Central memory CD4-positive, alpha-beta T cell (primary cell): ENCODE results near the gene NMNAT1.
"Not testable (repeated sequence)": the region's sequence is repeated elsewhere in the genome, so short reads cannot be mapped to it uniquely, and the experiment has no call there.

Source experiments
- DNase-seq: peaks from one replicate; pipeline ENCODE4 v3.0.0; 2022

Gene NMNAT1

GRCh38 chr1:10020678-10021077 is 77.4 kb downstream of the NMNAT1 start:
- DNase-seq, result not testable (repeated sequence)

DNA sequence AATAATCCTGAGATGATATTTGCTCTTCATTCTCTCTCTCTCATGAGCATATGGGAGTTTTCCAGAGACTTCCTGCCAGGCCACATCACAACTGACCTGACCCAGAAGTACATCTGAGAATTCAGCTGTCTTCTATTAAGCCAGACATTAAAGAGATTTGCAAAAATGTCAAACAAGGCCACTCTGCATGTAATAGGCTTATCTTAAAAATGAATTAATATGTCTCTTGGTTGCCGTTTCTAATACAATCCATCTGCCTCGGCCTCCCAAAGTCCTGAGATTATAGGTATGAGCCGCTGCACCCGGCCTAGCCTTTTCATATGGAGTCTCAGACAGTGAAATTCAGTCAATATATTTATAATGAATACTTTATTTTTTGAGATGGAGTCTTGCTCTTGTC is 78.7 kb downstream of the NMNAT1 start:
- DNase-seq, result not testable (repeated sequence)

DNA sequence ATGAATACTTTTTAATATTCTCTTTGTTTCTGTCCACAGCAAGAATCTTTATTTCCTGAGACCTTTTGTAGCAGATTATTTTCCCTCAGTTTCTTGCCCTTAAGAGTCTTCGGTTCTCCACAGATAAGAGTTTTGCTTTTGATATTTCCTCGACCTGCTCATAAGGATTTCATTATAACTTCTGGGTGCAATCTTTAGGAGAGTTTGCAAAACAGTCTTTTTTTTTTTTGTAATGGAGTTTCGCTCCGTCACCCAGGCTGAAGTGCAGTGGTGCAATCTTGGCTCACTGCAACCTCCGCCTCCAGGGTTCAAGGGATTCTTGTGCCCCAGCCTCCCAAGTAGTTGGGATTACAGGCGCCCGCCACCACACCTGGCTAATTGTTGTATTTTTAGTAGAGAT is 79.4 kb downstream of the NMNAT1 start:
- no peak for DNase-seq

DNA sequence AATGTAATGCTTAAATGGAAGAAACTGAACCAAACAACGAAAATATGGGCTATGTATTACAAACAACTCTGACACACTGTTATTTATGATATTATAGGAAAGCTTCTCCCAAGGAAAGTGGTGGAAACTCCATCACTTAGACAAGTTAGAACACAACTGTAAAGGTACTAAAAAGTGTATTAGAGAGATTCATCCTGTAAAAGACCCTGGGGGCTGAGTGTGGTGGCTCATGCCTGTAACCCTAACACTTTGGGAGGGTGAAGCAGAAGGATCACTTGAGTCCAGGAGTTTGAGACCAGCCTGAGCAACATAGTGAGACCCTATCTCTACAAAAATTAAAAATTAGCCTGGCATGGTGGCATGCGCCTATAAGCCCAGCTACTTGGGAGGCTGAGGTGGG is 82.1 kb downstream of the NMNAT1 start:
- DNase-seq, result no peak

GRCh38 chr1:10027027-10027426 is 83.8 kb downstream of the NMNAT1 start:
- no peak for DNase-seq

- DNase-seq, result not testable (repeated sequence)
Observed at GRCh38 chr1:10028956-10029500, 85.8 kb downstream of the NMNAT1 start.

DNA sequence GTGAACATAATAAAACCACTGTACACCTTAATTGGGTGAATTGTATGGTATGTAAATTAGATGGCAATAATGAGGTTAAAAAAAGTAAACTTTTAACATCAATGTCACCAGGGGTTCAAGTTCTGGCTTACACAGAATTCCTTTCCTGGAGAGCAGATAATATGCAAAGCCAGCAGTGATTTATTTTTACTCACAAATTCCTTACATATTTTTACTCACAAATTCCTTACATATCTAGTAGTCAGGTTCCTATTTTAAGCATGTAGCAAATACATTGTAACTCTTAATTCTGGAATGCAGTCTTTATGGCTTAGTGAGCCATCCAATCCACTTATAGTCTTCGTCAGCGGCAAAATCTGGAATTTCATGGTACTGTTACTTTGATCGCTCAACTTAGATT is 88.2 kb downstream of the NMNAT1 start:
- no peak for DNase-seq

DNA sequence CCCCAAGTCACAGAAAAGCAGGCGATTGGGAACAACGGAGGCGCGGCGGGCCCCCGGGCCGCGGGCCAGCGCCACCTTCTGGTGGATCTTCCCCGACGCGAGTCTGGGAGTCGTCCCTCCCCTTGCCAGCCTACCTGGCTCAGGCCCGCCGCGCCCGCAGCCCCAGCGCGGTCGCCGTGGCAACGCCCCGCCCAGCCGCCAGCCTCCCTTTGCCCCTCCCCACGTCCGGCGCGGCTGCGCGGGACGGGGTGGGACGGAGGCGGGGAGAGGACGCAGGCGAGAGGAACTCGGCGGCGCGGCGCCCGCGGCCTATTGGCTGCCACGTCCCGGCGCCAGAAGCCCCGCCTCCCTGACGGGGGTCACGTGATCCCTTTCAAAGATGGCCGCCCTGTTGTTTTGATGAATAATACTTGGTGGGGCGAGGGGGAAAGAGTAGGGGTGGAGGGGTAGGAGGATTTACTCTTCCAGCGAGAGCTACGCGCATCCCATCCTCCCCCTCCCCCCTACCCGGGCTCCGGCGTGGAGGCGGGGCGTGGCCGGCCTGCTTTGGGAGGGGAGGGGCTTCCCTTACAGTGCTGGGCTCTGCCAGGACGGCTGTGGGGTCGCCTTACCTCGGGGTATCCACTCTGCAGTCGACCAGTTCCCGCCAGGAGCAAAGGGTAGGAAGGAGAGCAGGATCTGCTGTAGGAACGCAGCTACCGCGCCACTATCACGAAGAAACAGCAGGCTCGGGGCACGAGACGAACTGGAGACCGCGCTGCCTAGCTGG is 89.5 kb downstream of the NMNAT1 start, which contains the start of gene UBE4B:
Gene UBE4B (plus strand): TSS at position 369 of the 769 bp plus-strand sequence. CDS start 713 bp downstream, outside the sequence.
- DNase-seq, result peak; percentile 100

- no peak for DNase-seq
Observed at GRCh38 chr1:10033359-10033845, 90.1 kb downstream of the NMNAT1 start.
